ENCODE measurements around the gene KLK15. TPM values are rescaled to one million over a fixed set of nuclear protein-coding genes. Genes with fewer than 3 reads are reported as not detected.

Gene KLK15
- total RNA-seq, 1 donor from 2014 or later = not detected

GRCh38 chr19:50797429-50797780, 36.0 kb downstream of the KLK15 start:
- H3K27me3 ChIP-seq = no peaks in the 10 kb centered on the region
- H3K36me3 ChIP-seq = peaks cover 24 to 34% of the 10 kb centered on the region in 2 donors
- intact Hi-C loops (cut with DNase I) = no loop called here
- H3K4me1 ChIP-seq = no peaks in the 10 kb centered on the region
- no peak for TF ChIP-seq CTCF (IDR thresholded peaks at IDR 0.05)
- no peak for DNase-seq (ENCODE audit: low spot score in 2 of 2)
- H3K27ac ChIP-seq = no peak overlapping the region
- H3K9me3 ChIP-seq = no peaks in the 10 kb centered on the region
- no peak overlapping the region for H3K4me3 ChIP-seq

- DNase-seq (ENCODE audit: low spot score in 2 of 2) = no peak
- no peaks in the 10 kb centered on the region for H3K9me3 ChIP-seq
- peaks cover 24 to 31% of the 10 kb centered on the region in 2 donors for H3K36me3 ChIP-seq
- no peak overlapping the region for H3K27ac ChIP-seq
- H3K4me1 ChIP-seq = no peaks in the 10 kb centered on the region
- H3K4me3 ChIP-seq = no peak overlapping the region
- H3K27me3 ChIP-seq = no peaks in the 10 kb centered on the region
- intact Hi-C loops (cut with DNase I) = no loop called here
- TF ChIP-seq CTCF (IDR thresholded peaks at IDR 0.05) = no peak
These were observed 36.5 kb downstream of the KLK15 start for GRCh38 chr19:50796634-50797428.

GRCh38 chr19:50796128-50796633, 37.2 kb downstream of the KLK15 start:
- TF ChIP-seq CTCF (IDR thresholded peaks at IDR 0.05) = no peak
- Histone ChIP-seq H3K4me1 (no peaks in the 10 kb centered on the region), H3K36me3 (peaks cover 23 to 27% of the 10 kb centered on the region in 2 donors), H3K9me3 (no peaks in the 10 kb centered on the region), H3K4me3 (no peak overlapping the region), H3K27ac (no peak overlapping the region), H3K27me3 (no peaks in the 10 kb centered on the region)
- DNase-seq (ENCODE audit: low spot score in 2 of 2) = no peak
- intact Hi-C loops (cut with DNase I) = no loop called here

- no peak for DNase-seq (ENCODE audit: low spot score in 2 of 2)
- intact Hi-C loops (cut with DNase I) = no loop called here
- H3K27me3 ChIP-seq = no peaks in the 10 kb centered on the region
- TF ChIP-seq CTCF (IDR thresholded peaks at IDR 0.05) = no peak
- H3K4me1 ChIP-seq = no peaks in the 10 kb centered on the region
- no peak overlapping the region for H3K27ac ChIP-seq
- H3K36me3 ChIP-seq = peaks cover 19 to 22% of the 10 kb centered on the region in 2 donors
- H3K4me3 ChIP-seq = no peak overlapping the region
- H3K9me3 ChIP-seq = no peaks in the 10 kb centered on the region
These were observed 37.7 kb downstream of the KLK15 start for GRCh38 chr19:50795664-50796073.

GRCh38 chr19:50794876-50795663, 38.3 kb downstream of the KLK15 start:
- no peak for TF ChIP-seq CTCF (IDR thresholded peaks at IDR 0.05)
- no peak for DNase-seq (ENCODE audit: low spot score in 2 of 2)
- intact Hi-C loops (cut with DNase I) = no loop called here

More at GRCh38 chr19:50794876-50795663, 38.3 kb downstream of the KLK15 start:
- no peak overlapping the region for H3K4me3 ChIP-seq
- no peak overlapping the region for H3K27ac ChIP-seq
- H3K27me3 ChIP-seq = no peaks in the 10 kb centered on the region
- H3K9me3 ChIP-seq = no peaks in the 10 kb centered on the region
- no peaks in the 10 kb centered on the region for H3K4me1 ChIP-seq
- H3K36me3 ChIP-seq = peaks cover 19 to 21% of the 10 kb centered on the region in 2 donors
